ENCODE measurements around the gene SLC1A1.

The SLC1A1 gene

DNA sequence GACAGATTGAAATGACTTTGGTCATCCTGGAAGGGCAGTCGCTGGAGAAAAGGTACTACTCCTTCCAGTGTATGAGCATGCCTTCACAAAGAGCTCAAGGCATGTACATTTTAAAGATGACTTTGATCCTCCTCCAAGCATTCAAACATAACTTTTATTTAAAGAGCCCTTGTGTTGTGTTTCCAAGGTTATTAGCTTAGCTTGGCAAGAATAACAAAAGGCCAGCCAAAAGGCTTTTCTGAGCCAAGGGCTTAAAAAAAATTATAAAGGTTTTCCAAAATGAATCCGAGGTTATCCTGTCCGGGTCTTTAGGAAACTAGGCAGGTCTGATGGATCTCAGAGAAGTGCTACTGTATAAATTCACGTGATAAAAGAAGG is 100.8 kb downstream of the SLC1A1 start:
- TF ChIP-seq, protein P1, sequence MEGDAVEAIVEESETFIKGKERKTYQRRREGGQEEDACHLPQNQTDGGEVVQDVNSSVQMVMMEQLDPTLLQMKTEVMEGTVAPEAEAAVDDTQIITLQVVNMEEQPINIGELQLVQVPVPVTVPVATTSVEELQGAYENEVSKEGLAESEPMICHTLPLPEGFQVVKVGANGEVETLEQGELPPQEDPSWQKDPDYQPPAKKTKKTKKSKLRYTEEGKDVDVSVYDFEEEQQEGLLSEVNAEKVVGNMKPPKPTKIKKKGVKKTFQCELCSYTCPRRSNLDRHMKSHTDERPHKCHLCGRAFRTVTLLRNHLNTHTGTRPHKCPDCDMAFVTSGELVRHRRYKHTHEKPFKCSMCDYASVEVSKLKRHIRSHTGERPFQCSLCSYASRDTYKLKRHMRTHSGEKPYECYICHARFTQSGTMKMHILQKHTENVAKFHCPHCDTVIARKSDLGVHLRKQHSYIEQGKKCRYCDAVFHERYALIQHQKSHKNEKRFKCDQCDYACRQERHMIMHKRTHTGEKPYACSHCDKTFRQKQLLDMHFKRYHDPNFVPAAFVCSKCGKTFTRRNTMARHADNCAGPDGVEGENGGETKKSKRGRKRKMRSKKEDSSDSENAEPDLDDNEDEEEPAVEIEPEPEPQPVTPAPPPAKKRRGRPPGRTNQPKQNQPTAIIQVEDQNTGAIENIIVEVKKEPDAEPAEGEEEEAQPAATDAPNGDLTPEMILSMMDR (IDR thresholded peaks at IDR 0.05; ENCODE audit: low read depth, low read length, missing control alignments) = no peak
- DNase-seq (ENCODE audit: extremely low read depth, low read depth) = no peak
- H3K4me3 ChIP-seq (replicated peaks; ENCODE audit: low read depth, low read length) = no peak overlapping the region

DNA sequence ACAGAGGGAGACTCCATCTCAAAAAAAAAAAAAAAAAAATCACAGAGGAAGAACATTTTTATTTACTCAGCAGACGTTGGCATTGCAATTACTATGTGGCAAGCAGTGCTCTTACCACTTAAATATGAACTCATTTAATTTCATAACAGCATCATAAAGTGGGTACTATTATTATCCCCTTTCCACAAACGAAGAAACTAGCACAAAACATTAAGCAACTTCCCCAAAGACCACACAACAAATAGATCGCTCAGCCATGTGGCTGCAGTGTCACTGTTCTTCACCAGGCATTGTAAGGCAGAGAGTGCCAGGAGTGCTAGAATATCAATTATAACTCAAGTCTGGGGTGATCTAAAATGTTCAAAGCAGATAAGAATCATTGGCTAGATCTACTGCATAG is 102.0 kb downstream of the SLC1A1 start:
- DNase-seq (ENCODE audit: extremely low read depth, low read depth) = no peak
- TF ChIP-seq, protein P1 (IDR thresholded peaks at IDR 0.05; ENCODE audit: low read depth, low read length, missing control alignments) = no peak
- no peak overlapping the region for H3K4me3 ChIP-seq (replicated peaks; ENCODE audit: low read depth, low read length)

DNA sequence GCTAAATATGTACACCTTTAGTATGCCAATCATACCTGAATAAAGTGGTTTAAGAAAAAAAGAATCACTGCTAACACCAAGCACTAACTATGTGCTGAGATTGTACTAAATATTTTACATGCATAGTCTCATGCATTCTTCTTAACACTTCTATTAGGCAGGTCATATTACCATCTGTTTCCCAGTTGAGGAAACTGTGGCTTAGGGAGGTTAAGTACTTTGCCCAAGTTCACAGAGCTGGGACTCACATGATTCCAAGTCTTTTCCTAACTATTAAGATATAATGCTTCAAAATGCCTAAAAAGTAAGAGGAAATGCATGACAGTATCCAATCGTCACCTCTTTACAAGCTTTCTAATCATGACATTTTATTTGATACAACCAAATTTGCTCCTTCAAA is 102.6 kb downstream of the SLC1A1 start:
- TF ChIP-seq, protein P1 (IDR thresholded peaks at IDR 0.05; ENCODE audit: low read depth, low read length, missing control alignments) = no peak
- no peak for DNase-seq (ENCODE audit: extremely low read depth, low read depth)

DNA sequence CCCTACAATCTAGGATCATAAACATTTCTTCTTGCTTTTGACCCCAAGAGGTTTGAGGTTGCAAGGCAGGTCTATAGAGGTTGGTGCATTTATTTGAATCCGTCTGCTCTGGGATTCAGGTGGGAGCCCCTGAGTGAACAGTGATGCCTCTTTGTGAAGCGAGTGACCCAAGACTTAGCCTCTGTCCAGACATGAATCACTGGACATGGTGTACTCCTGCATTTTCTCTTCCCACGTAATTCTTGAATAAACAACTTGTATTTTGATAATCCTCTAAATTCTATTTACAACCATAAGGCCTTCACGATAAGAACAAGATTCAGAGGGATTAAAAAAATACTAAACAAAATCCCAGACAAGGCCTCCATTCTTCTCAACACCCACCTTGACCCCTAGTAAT is 104.3 kb downstream of the SLC1A1 start:
- TF ChIP-seq, protein P1 (IDR thresholded peaks at IDR 0.05; ENCODE audit: low read depth, low read length, missing control alignments) = no peak
- no peak for DNase-seq (ENCODE audit: extremely low read depth, low read depth)
- no peak overlapping the region for H3K4me3 ChIP-seq (replicated peaks; ENCODE audit: low read depth, low read length)

More for the DNA sequence above, 102.6 kb downstream of the SLC1A1 start:
- no peak overlapping the region for H3K4me3 ChIP-seq (replicated peaks; ENCODE audit: low read depth, low read length)

DNA sequence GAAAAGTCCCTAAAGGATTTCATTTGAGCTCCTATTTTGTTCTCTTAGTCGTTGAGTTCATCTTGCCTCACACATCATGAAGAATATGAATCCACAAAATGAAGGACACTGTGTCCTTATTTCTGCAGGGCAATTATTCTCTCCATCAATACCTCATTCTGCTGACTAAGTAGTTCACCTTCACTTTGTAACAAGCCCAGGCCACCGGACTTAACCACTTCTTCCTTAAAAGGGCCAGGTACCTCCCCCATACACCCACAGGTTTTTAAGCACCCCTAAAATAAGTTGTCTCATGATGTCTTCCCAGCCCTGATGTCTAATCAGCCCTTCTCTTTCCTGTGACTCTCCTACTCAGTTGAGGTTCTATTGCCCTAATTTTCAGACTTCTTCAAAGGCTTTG is 104.7 kb downstream of the SLC1A1 start:
- H3K4me3 ChIP-seq (replicated peaks; ENCODE audit: low read depth, low read length) = no peak overlapping the region
- TF ChIP-seq, protein P1 (IDR thresholded peaks at IDR 0.05; ENCODE audit: low read depth, low read length, missing control alignments) = no peak
- DNase-seq (ENCODE audit: extremely low read depth, low read depth) = no peak

DNA sequence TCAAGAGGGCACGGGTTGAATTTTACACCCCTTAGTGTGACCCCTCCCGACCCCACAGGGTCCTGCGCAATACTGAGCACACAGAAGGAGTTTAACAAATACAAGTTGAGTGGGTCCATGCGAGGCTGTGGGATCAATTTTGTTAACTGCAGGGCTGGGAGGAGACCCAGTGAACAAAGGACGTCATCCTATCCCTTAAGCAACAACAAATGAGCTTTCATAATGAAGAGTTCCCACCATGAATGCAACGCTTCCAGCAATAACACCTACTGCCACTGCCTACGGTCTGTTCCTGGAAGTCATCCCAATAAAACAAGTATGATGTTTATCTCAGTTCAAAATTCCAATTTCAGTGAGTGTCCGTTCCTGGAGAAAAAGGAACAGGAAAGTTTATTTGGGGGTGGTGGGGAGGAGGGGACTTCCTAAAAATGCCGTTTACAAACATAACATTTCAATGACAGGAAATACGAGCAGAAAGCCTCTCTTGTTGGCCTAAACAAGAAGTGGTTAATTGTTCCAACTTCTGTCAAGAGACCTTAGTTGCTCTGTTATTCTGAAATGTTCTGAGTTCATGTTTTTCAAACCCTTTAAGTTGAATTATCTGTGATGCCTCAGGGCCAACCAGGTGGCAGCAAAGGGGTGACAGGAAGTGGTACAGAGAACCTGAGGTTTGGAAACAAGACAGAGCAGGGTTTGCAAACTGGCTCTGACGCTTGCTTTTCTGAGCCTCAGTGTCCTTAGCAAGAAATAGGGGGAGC is 106.1 kb downstream of the SLC1A1 start:
- no peak for DNase-seq (ENCODE audit: extremely low read depth, low read depth)

More for the DNA sequence above, 106.1 kb downstream of the SLC1A1 start:
- TF ChIP-seq, protein P1 (IDR thresholded peaks at IDR 0.05; ENCODE audit: low read depth, low read length, missing control alignments) = no peak
- no peak overlapping the region for H3K4me3 ChIP-seq (replicated peaks; ENCODE audit: low read depth, low read length)

Data from HFF-Myc (cell line).